Measurements from ENCODE around the gene JMJD7.

The JMJD7 gene

DNA sequence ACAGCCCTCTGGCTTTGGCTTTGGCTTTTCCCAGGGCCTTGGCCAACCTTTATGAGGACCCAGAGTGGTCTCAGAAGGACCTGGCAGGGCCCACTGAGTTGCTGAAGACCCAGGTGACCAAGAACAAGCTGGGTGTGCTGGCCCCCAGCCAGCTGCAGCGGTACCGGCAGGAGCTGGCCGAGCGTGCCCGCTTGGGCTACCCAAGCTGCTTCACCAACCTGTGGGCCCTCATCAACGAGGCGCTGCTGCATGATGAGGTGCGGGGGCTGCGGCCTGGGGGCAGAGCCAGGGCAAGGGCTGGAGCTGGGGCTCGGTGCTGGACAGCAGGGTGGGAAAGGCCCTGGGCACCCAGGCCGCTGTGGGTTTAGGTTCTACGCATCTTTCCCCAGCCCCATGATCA is 16.9 kb downstream of the JMJD7 start:
- no peaks in the 10 kb centered on the region for H3F3A ChIP-seq (ENCODE audit: low read depth)
- no peak overlapping the region for H3K4me3 ChIP-seq (ENCODE audit: low read length, poor library complexity, severe bottlenecking)
- no peaks in the 10 kb centered on the region for H4K20me1 ChIP-seq (ENCODE audit: insufficient read depth, low read length, poor library complexity, severe bottlenecking)
- H3K36me3 ChIP-seq (ENCODE audit: insufficient read depth, low read length): no peaks in the 10 kb centered on the region; the same call in 1 of the 2 replicates
- H3K4me2 ChIP-seq (ENCODE audit: low read depth, low read length, poor library complexity, severe bottlenecking): no peak overlapping the region
- H3K27me3 ChIP-seq (ENCODE audit: insufficient read depth, low read length, poor library complexity, severe bottlenecking): no peaks in the 10 kb centered on the region
- no peaks in the 10 kb centered on the region for H3K9me2 ChIP-seq (replicated peaks; ENCODE audit: low read depth, low read length)
- H2AFZ ChIP-seq (ENCODE audit: low read length): no peak overlapping the region
- no peak overlapping the region for H3K9ac ChIP-seq (ENCODE audit: low read depth, low read length, poor library complexity, severe bottlenecking)
- TF ChIP-seq, protein P1, sequence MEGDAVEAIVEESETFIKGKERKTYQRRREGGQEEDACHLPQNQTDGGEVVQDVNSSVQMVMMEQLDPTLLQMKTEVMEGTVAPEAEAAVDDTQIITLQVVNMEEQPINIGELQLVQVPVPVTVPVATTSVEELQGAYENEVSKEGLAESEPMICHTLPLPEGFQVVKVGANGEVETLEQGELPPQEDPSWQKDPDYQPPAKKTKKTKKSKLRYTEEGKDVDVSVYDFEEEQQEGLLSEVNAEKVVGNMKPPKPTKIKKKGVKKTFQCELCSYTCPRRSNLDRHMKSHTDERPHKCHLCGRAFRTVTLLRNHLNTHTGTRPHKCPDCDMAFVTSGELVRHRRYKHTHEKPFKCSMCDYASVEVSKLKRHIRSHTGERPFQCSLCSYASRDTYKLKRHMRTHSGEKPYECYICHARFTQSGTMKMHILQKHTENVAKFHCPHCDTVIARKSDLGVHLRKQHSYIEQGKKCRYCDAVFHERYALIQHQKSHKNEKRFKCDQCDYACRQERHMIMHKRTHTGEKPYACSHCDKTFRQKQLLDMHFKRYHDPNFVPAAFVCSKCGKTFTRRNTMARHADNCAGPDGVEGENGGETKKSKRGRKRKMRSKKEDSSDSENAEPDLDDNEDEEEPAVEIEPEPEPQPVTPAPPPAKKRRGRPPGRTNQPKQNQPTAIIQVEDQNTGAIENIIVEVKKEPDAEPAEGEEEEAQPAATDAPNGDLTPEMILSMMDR (conservative IDR thresholded peaks at IDR 0.05; ENCODE audit: low read length): no peak
- no peak for TF ChIP-seq EZH2phosphoT487 (IDR thresholded peaks at IDR 0.05; ENCODE audit: borderline replicate concordance)
- no peaks in the 10 kb centered on the region for H3K9me3 ChIP-seq (ENCODE audit: insufficient read depth, low read depth, low read length)
- H3K4me1 ChIP-seq (ENCODE audit: insufficient read depth, low read length, poor library complexity, severe bottlenecking): no peaks in the 10 kb centered on the region
- H3K79me2 ChIP-seq (ENCODE audit: insufficient read depth, low read length): no peaks in the 10 kb centered on the region

GRCh38 chr15:41847206-41847605 is 19.3 kb downstream of the JMJD7 start:
- no peaks in the 10 kb centered on the region for H3K9me2 ChIP-seq (replicated peaks; ENCODE audit: low read depth, low read length)
- no peaks in the 10 kb centered on the region for H4K20me1 ChIP-seq (ENCODE audit: insufficient read depth, low read length, poor library complexity, severe bottlenecking)
- H3K4me2 ChIP-seq (ENCODE audit: low read depth, low read length, poor library complexity, severe bottlenecking): no peak overlapping the region

DNA sequence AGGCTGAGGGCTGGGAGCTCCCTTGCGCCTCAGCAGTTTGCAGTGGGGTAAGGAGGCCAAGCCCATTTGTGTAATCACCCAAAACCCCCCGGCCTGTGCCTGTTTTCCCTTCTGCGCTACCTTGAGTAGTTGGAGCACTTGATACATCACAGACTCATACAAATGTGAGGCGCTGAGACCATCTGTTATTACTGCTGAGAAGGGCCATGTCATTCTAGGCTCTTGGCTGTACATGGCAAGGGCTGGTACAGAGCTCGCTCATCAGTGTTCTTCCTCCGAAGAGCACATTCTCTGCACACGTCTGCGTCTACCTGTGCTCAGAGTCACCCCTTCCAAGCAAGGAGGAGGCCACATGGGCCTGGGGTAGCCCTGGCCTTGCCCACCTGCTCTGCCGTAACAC is 20.1 kb downstream of the JMJD7 start:
- no peaks in the 10 kb centered on the region for H3K9me2 ChIP-seq (replicated peaks; ENCODE audit: low read depth, low read length)
- TF ChIP-seq EZH2phosphoT487 (IDR thresholded peaks at IDR 0.05; ENCODE audit: borderline replicate concordance): no peak
- TF ChIP-seq, protein P1 (conservative IDR thresholded peaks at IDR 0.05; ENCODE audit: low read length): no peak
- H3F3A ChIP-seq (ENCODE audit: low read depth): no peaks in the 10 kb centered on the region
- H3K4me2 ChIP-seq (ENCODE audit: low read depth, low read length, poor library complexity, severe bottlenecking): no peak overlapping the region
- H2AFZ ChIP-seq (ENCODE audit: low read length): no peak overlapping the region
- H4K20me1 ChIP-seq (ENCODE audit: insufficient read depth, low read length, poor library complexity, severe bottlenecking): no peaks in the 10 kb centered on the region
- no peak overlapping the region for H3K4me3 ChIP-seq (ENCODE audit: low read length, poor library complexity, severe bottlenecking)
- H3K36me3 ChIP-seq (ENCODE audit: insufficient read depth, low read length): no peaks in the 10 kb centered on the region; the same call in 1 of the 2 replicates
- no peaks in the 10 kb centered on the region for H3K79me2 ChIP-seq (ENCODE audit: insufficient read depth, low read length)
- H3K9me3 ChIP-seq (ENCODE audit: insufficient read depth, low read depth, low read length): no peaks in the 10 kb centered on the region
- H3K27me3 ChIP-seq (ENCODE audit: insufficient read depth, low read length, poor library complexity, severe bottlenecking): no peaks in the 10 kb centered on the region
- no peak overlapping the region for H3K9ac ChIP-seq (ENCODE audit: low read depth, low read length, poor library complexity, severe bottlenecking)
- H3K4me1 ChIP-seq (ENCODE audit: insufficient read depth, low read length, poor library complexity, severe bottlenecking): no peaks in the 10 kb centered on the region

More at GRCh38 chr15:41847206-41847605, 19.3 kb downstream of the JMJD7 start:
- Histone ChIP-seq H3K27me3 (ENCODE audit: insufficient read depth, low read length, poor library complexity, severe bottlenecking) (no peaks in the 10 kb centered on the region), H3K9ac (ENCODE audit: low read depth, low read length, poor library complexity, severe bottlenecking) (no peak overlapping the region), H3K79me2 (ENCODE audit: insufficient read depth, low read length) (no peaks in the 10 kb centered on the region), H2AFZ (ENCODE audit: low read length) (no peak overlapping the region), H3K9me3 (ENCODE audit: insufficient read depth, low read depth, low read length) (no peaks in the 10 kb centered on the region), H3K36me3 (ENCODE audit: insufficient read depth, low read length) (no peaks in the 10 kb centered on the region; the same call in 1 of the 2 replicates), H3K4me3 (ENCODE audit: low read length, poor library complexity, severe bottlenecking) (no peak overlapping the region), H3F3A (ENCODE audit: low read depth) (no peaks in the 10 kb centered on the region), H3K4me1 (ENCODE audit: insufficient read depth, low read length, poor library complexity, severe bottlenecking) (no peaks in the 10 kb centered on the region)
- no peak for TF ChIP-seq EZH2phosphoT487 (IDR thresholded peaks at IDR 0.05; ENCODE audit: borderline replicate concordance)
- TF ChIP-seq, protein P1 (conservative IDR thresholded peaks at IDR 0.05; ENCODE audit: low read length): no peak

Measured in Loucy (cell line).